SK-N-MC (cell line): ENCODE measurements around the gene ARHGEF26.

Experiments used
- EZH2 ChIP-seq: fragments of 200-600 bp; sonication (generic); IDR thresholded peaks from one replicate; pipeline ENCODE4 v1.6.1; 2017; ENCODE audit warnings: antibody characterized with exemption
- FOXP2 ChIP-seq: optimal IDR thresholded peaks from 2 replicates; pipeline ENCODE3; 2011; ENCODE audit warnings: mild to moderate bottlenecking, moderate library complexity; ENCODE audit not compliant: insufficient read depth; ENCODE audit errors: extremely low read length, control extremely low read depth
- POLR2AphosphoS5 ChIP-seq: IDR thresholded peaks from 2 replicates; pipeline ENCODE4 v1.6.1; 2012; ENCODE audit warnings: mild to moderate bottlenecking, low read depth, low read length, borderline replicate concordance

DNA sequence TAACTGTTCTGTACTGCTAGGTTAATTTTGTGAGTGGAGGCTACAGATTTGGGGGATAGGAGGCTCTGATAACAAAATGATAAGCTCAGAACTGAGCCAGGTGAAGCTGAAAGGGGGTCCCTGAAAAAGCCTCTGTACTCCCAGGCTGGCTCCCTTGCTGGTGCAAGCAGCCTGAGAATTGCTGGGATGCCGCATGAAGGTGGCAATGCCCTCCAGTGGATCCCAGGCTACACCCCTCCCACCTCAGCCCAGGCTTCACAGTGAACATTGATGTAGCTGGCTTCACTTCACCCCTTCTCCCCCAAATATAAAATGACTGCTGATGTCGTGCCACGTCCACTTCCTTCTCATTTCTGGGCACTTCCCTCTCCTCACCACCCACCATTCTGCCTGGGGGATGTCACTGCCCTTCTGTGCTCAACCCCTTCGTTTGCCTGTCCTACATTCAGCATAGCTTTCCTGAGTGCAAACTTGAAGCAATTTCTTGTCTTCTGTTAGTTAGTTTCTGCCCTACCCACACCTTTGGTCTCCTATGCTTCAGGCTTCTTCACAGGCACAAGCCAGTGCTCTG, 9.7 kb upstream of the ARHGEF26 start:
- TF ChIP-seq EZH2 (no peak), POLR2AphosphoS5 (no peak), FOXP2 (no peak)
